SU-DHL-6 (cell line): Measurements from ENCODE around the gene AKR1C1.
"Not testable (repeated sequence)": the region's sequence is repeated elsewhere in the genome, so short reads cannot be mapped to it uniquely, and the experiment has no call there.

Source experiments
- H2AFZ ChIP-seq: fragments of 200-600 bp; sonication (generic); 2 replicates; pipeline ENCODE4 v1.6.1; 2014; ENCODE audit warnings: low read depth, mild to moderate bottlenecking, moderate library complexity, mixed read lengths, antibody characterized with exemption, low read length; ENCODE audit not compliant: severe bottlenecking
- H3F3A ChIP-seq: fragments of 200-600 bp; shearing (Covaris generic); 2 replicates; pipeline ENCODE4 v1.6.0; 2016; ENCODE audit warnings: antibody characterized with exemption, mild to moderate bottlenecking; ENCODE audit not compliant: insufficient read depth
- H3K27ac ChIP-seq: fragments of 200-600 bp; sonication (generic); 2 replicates; pipeline ENCODE4 v1.5.1; 2016; ENCODE audit warnings: low read depth, mild to moderate bottlenecking, low read length, moderate library complexity, mixed read lengths
- H3K27me3 ChIP-seq: fragments of 200-600 bp; sonication (generic), shearing (Covaris generic); 2 replicates; pipeline ENCODE4 v1.6.0; 2014; ENCODE audit warnings: mild to moderate bottlenecking, low read length
- H3K36me3 ChIP-seq: fragments of 200-600 bp; sonication (generic); 2 replicates; pipeline ENCODE4 v1.6.1; 2014; ENCODE audit warnings: mild to moderate bottlenecking, low read length, mixed read lengths
- H3K4me2 ChIP-seq: fragments of 300-600, 200-600 bp; shearing (Covaris generic), sonication (generic); 2 replicates; pipeline ENCODE4 v1.6.0; 2014; ENCODE audit warnings: low read length, low read depth, mild to moderate bottlenecking; ENCODE audit not compliant: poor library complexity, severe bottlenecking
- H3K4me3 ChIP-seq: fragments of 200-600 bp; sonication (generic); 2 replicates; pipeline ENCODE4 v1.5.1; 2014; ENCODE audit warnings: antibody characterized with exemption, low read length, mild to moderate bottlenecking, mixed read lengths; ENCODE audit not compliant: insufficient read depth, poor library complexity, severe bottlenecking
- H3K79me2 ChIP-seq: fragments of 200-600 bp; sonication (generic); 2 replicates; pipeline ENCODE4 v1.6.1; 2014; ENCODE audit warnings: mild to moderate bottlenecking, low read length, moderate library complexity; ENCODE audit not compliant: insufficient read depth
- H3K9ac ChIP-seq: fragments of 200-600 bp; sonication (generic); 2 replicates; pipeline ENCODE4 v1.7.0; 2014; ENCODE audit warnings: mild to moderate bottlenecking, low read length
- H3K9me2 ChIP-seq: fragments of 200-600 bp; sonication (generic); replicated peaks from 2 replicates; pipeline ENCODE4 v1.6.1; 2014; ENCODE audit warnings: low read length; ENCODE audit not compliant: insufficient read depth
- H3K9me3 ChIP-seq: fragments of 200-600 bp; sonication (generic); 2 replicates; pipeline ENCODE4 v1.6.1; 2014; ENCODE audit warnings: low read length, mixed read lengths; ENCODE audit not compliant: insufficient read depth
- H4K20me1 ChIP-seq: fragments of 200-600 bp; sonication (generic); 2 replicates; pipeline ENCODE4 v1.6.1; 2014; ENCODE audit warnings: low read depth, mild to moderate bottlenecking, antibody characterized with exemption, low read length, moderate library complexity, mixed read lengths
- EZH2phosphoT487 ChIP-seq: fragments of 200-600 bp; sonication (generic), shearing (Covaris generic); conservative IDR thresholded peaks from 2 replicates; pipeline ENCODE4 v1.6.1; 2018; ENCODE audit warnings: mild to moderate bottlenecking, antibody characterized with exemption, low read length, moderate library complexity, mixed read lengths
- TF ChIP-seq, protein P1 (sequence below): fragments of 200-600 bp; sonication (generic); IDR thresholded peaks from one replicate; pipeline ENCODE4 v1.5.1; 2017; ENCODE audit warnings: antibody characterized with exemption, mild to moderate bottlenecking, low read length, moderate library complexity; ENCODE audit not compliant: insufficient read depth, poor library complexity, severe bottlenecking

Gene AKR1C1

DNA sequence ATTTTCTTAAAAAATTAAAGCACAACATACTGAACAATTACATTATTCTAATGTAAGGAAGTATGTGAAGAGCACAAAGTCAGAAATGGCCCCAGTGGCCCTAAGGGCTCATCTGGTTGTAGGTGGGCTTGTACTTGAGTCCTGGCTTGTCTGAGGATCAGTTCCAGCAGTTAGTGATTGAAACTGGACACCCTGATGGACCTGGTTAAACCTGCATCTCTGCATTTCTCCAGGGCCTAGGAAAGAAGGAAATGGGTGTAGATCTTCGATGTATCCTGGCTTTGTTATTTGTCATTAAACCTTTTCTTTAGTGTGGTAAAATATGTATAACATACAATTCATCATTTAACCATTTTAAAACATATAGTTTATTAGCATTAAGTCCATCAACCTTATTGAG, 50.2 kb downstream of the AKR1C1 start:
- Histone ChIP-seq H3K9me3 (no peaks in the 10 kb centered on the region), H3K4me3 (no peak overlapping the region), H3K4me2 (no peak overlapping the region), H4K20me1 (no peaks in the 10 kb centered on the region), H3K9ac (no peak overlapping the region), H3K27ac (no peak overlapping the region), H3K27me3 (no peaks in the 10 kb centered on the region), H3K9me2 (no peaks in the 10 kb centered on the region), H3K79me2 (no peaks in the 10 kb centered on the region), H2AFZ (no peak overlapping the region), H3K36me3 (no peaks in the 10 kb centered on the region), H3F3A (no peaks in the 10 kb centered on the region)
- no peak for TF ChIP-seq EZH2phosphoT487
- TF ChIP-seq, protein P1, sequence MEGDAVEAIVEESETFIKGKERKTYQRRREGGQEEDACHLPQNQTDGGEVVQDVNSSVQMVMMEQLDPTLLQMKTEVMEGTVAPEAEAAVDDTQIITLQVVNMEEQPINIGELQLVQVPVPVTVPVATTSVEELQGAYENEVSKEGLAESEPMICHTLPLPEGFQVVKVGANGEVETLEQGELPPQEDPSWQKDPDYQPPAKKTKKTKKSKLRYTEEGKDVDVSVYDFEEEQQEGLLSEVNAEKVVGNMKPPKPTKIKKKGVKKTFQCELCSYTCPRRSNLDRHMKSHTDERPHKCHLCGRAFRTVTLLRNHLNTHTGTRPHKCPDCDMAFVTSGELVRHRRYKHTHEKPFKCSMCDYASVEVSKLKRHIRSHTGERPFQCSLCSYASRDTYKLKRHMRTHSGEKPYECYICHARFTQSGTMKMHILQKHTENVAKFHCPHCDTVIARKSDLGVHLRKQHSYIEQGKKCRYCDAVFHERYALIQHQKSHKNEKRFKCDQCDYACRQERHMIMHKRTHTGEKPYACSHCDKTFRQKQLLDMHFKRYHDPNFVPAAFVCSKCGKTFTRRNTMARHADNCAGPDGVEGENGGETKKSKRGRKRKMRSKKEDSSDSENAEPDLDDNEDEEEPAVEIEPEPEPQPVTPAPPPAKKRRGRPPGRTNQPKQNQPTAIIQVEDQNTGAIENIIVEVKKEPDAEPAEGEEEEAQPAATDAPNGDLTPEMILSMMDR: no peak

- not testable (repeated sequence) for H3K79me2 ChIP-seq, H3K4me2 ChIP-seq, H3K4me3 ChIP-seq, H4K20me1 ChIP-seq, H3K27me3 ChIP-seq, H3F3A ChIP-seq, H2AFZ ChIP-seq, H3K27ac ChIP-seq, H3K9ac ChIP-seq, H3K9me2 ChIP-seq, H3K9me3 ChIP-seq, H3K36me3 ChIP-seq
Observed at GRCh38 chr10:5014200-5014910, 51.1 kb downstream of the AKR1C1 start.

DNA sequence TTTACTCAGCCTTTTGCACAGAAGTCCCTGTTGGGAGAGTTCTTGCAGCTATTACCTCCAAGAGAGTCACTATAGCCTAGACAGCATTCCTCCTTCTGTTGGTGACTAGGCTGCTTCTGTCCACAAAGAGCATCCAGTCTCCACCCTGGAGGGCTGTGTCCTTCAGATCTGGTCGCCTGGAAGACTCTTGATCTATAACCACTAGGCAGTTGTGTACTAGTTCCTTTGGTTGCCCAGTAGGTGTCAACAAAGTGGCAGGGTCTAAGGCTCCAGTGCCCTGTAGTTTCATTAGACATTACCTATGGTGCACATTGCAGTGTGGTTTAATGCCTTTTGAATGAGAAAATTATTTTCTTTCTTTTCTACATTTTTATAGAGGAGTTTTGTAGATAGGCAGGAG, 51.7 kb downstream of the AKR1C1 start:
- TF ChIP-seq EZH2phosphoT487: no peak
- Histone ChIP-seq H2AFZ (no peak overlapping the region), H3K9me3 (no peaks in the 10 kb centered on the region), H3K27ac (no peak overlapping the region), H3K27me3 (no peaks in the 10 kb centered on the region), H3K9ac (no peak overlapping the region), H3F3A (no peaks in the 10 kb centered on the region), H4K20me1 (no peaks in the 10 kb centered on the region), H3K9me2 (no peaks in the 10 kb centered on the region), H3K36me3 (no peaks in the 10 kb centered on the region), H3K4me2 (no peak overlapping the region), H3K79me2 (no peaks in the 10 kb centered on the region), H3K4me3 (no peak overlapping the region)

GRCh38 chr10:5018134-5018533, 54.9 kb downstream of the AKR1C1 start:
- H3K79me2 ChIP-seq: no peaks in the 10 kb centered on the region
- TF ChIP-seq, protein P1: no peak
- no peak for TF ChIP-seq EZH2phosphoT487
- no peaks in the 10 kb centered on the region for H3K9me2 ChIP-seq
- no peaks in the 10 kb centered on the region for H3K36me3 ChIP-seq
- no peaks in the 10 kb centered on the region for H3F3A ChIP-seq
- no peaks in the 10 kb centered on the region for H3K27me3 ChIP-seq
- H2AFZ ChIP-seq: no peak overlapping the region
- H3K4me2 ChIP-seq: no peak overlapping the region
- H4K20me1 ChIP-seq: no peaks in the 10 kb centered on the region
- H3K27ac ChIP-seq: no peak overlapping the region
- H3K4me3 ChIP-seq: no peak overlapping the region
- H3K9ac ChIP-seq: no peak overlapping the region
- H3K9me3 ChIP-seq: no peaks in the 10 kb centered on the region

DNA sequence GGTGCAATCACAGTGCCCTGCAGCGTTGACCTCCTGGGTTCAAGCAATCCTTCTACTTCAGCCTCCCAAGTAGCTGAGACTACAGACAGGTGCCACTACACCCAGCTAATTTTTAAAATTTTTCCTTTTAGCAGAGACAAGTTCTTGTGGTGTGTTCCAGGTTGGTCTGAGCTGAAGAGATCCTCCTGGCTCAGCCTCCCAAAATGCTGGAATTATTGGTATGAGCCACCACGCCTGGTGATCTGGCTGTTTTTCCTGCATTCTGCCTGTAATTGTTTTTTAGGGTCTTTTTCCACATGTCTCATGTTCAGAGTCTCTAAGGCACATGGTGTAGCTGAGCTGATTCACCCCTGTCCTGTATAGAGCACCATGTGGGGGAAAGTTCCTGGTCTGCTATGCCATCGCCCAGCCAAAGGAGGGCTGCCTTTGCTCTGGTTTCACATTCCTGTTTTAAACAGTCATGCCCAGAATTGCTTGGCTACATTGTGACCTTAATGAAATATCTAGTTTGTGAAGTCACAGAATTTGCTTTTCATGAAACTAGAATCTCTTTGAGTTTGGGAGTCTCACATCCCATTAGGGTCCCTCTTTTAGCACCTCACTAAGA, 55.6 kb downstream of the AKR1C1 start:
- H3K4me2 ChIP-seq, H3K27ac ChIP-seq, H3F3A ChIP-seq, H3K27me3 ChIP-seq, H3K9me3 ChIP-seq, H3K36me3 ChIP-seq, H3K79me2 ChIP-seq, H3K9ac ChIP-seq, H4K20me1 ChIP-seq, H2AFZ ChIP-seq, H3K4me3 ChIP-seq, H3K9me2 ChIP-seq: not testable (repeated sequence)

- H2AFZ ChIP-seq, H3K9me2 ChIP-seq, H4K20me1 ChIP-seq: not testable (repeated sequence)
Observed at GRCh38 chr10:5019770-5020612, 56.8 kb downstream of the AKR1C1 start.

More at GRCh38 chr10:5019770-5020612, 56.8 kb downstream of the AKR1C1 start:
- H3K36me3 ChIP-seq, H3K27me3 ChIP-seq, H3K4me3 ChIP-seq, H3K79me2 ChIP-seq, H3K4me2 ChIP-seq, H3K27ac ChIP-seq, H3K9me3 ChIP-seq, H3F3A ChIP-seq, H3K9ac ChIP-seq: not testable (repeated sequence)
